HG03095 (cell line): Measurements from ENCODE around the gene RAI1.

ENCODE experiments used
- ATAC-seq: cut with Tn5 transposase; IDR thresholded peaks from one replicate; pipeline ENCODE4 v1.9.1; 2021; ENCODE audit warnings: moderate library complexity; ENCODE audit not compliant: unreplicated experiment

The RAI1 gene

GRCh38 chr17:17856386-17856785 lies 175.1 kb downstream of the RAI1 start:
- ATAC-seq, result no peak

- no peak for ATAC-seq
Measured at GRCh38 chr17:17857496-17857895, 176.2 kb downstream of the RAI1 start.

GRCh38 chr17:17859909-17860765 lies 178.9 kb downstream of the RAI1 start:
- ATAC-seq, result no peak

- no peak for ATAC-seq
Measured at GRCh38 chr17:17860766-17861107, 179.5 kb downstream of the RAI1 start.
